ENCODE measurements around the gene GRB10.

DNA sequence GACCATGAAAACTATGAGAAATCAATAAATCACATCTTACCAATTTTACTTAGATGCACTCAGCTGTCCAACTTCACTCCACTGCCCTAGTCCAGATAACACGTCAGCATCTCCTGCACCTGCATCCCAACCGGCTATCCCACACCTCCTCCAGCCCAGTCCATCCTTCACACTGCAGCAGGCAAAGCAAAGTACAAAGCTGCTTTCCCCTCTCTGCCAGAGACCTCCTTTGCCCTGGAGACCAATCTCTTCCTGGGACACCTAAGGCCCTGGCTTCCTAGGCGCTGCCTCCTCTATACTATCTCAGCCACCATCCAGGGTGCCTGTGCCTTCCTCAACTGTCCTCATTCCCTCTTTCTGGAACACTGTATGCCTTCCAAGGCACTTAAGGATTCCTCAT is 127.2 kb downstream of the GRB10 start:
- TF ChIP-seq POLR2A (IDR thresholded peaks at IDR 0.05; ENCODE audit: low read length) (no peak), GATA1 (IDR thresholded peaks at IDR 0.05; ENCODE audit: low read depth, low read length) (no peak)

All from erythroblast (primary cell).